ENCODE measurements around the gene ALG12. TPM values are rescaled to one million over a fixed set of nuclear protein-coding genes. Genes with fewer than 3 reads are reported as not detected.
"Not testable (repeated sequence)": the region's sequence is repeated elsewhere in the genome, so short reads cannot be mapped to it uniquely, and the experiment has no call there.

The ALG12 gene
- total RNA-seq, 2 experiments from 2014 or later, result 7.4 to 9.6 TPM

DNA sequence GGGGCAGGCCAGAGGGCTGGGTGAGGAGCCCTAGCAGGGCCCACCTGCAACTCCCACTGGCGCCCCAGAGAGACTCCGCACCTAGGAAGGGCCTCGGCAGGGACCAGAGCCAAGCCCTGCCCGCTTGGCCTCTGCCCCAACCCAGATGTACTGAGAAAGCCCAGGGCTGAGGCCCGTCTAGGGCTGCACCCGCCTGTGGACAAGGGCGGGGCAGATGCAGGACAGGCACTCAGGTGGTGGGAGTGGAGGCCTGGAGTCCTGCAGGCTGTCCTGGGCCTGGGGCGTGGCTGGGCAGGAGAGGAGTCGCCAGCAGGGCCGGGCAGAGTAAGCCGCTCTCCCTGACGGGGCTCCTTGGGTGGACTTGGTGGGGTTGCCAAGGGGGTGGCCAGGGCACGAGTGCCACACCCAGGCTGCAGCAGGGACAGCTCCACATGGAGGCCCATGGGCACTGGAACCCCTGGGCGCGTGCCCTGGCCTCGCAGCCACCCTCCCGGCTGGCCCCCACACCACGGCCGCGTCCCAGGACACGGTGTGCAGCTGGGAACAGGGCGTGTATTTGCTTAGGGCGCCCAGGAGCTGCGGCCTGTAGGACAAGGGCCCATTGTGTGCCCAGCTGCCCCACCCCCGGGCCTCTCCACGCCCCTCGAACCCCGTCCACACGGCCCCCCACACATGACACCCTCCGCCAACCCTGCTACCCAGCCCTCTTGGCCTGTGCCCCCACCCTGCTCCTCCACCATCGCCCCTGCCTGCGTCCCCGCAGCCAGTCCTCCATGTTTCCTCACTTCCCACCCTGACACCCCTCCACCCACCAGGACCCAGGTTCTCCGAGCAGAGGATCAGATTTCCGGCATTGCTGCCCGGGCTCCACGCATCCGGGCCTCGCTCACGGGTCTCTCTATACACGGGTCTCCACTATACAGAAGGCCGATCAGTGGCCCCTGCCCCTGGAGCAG is 31.0 kb upstream of the ALG12 start:
- H3K4me3 Mint-ChIP-seq, result no peak overlapping the region
- intact Hi-C loops (cut with micrococcal nuclease), result no loop called here
- CTCF ChIA-PET, result no interaction called here
- H3K9me3 Mint-ChIP-seq, result no peaks in the 10 kb centered on the region
- no peak for DNase-seq
- peaks cover 6% of the 10 kb centered on the region for H3K4me1 Mint-ChIP-seq (ENCODE audit: low read depth)
- H3K36me3 Mint-ChIP-seq (ENCODE audit: low read depth), result no peaks in the 10 kb centered on the region
- H3K27me3 Mint-ChIP-seq (ENCODE audit: low read depth), result no peaks in the 10 kb centered on the region
- H3K27ac Mint-ChIP-seq, result no peak overlapping the region

- Mint-ChIP-seq H3K27ac (no peak overlapping the region), H3K4me3 (no peak overlapping the region), H3K4me1 (ENCODE audit: low read depth) (peaks cover 6% of the 10 kb centered on the region), H3K36me3 (ENCODE audit: low read depth) (no peaks in the 10 kb centered on the region), H3K9me3 (no peaks in the 10 kb centered on the region), H3K27me3 (ENCODE audit: low read depth) (no peaks in the 10 kb centered on the region)
- DNase-seq, result no peak
- intact Hi-C loops (cut with micrococcal nuclease), result no loop called here
- CTCF ChIA-PET, result no interaction called here
Observed at GRCh38 chr22:49948116-49948957, 30.1 kb upstream of the ALG12 start.

GRCh38 chr22:49947296-49947622 is 29.0 kb upstream of the ALG12 start:
- Mint-ChIP-seq H3K9me3 (no peaks in the 10 kb centered on the region), H3K4me3 (no peak overlapping the region), H3K27ac (no peak overlapping the region), H3K27me3 (ENCODE audit: low read depth) (no peaks in the 10 kb centered on the region), H3K36me3 (ENCODE audit: low read depth) (no peaks in the 10 kb centered on the region), H3K4me1 (ENCODE audit: low read depth) (peaks cover 6% of the 10 kb centered on the region)
- CTCF ChIA-PET, result no interaction called here
- intact Hi-C loops (cut with micrococcal nuclease), result no loop called here
- no peak for DNase-seq

GRCh38 chr22:49946612-49947295 is 28.5 kb upstream of the ALG12 start:
- peak overlapping the region; percentile 91 for H3K27ac Mint-ChIP-seq
- H3K4me1 Mint-ChIP-seq (ENCODE audit: low read depth), result peaks cover 6% of the 10 kb centered on the region
- DNase-seq, result no peak
- CTCF ChIA-PET, result interaction anchor here (1.2 kb wide), 1 partner anchor 13 kb away, joined by 4 read pairs; no protein-coding TSS in a partner anchor
- intact Hi-C loops (cut with micrococcal nuclease), result no loop called here
- H3K4me3 Mint-ChIP-seq, result no peak overlapping the region
- H3K36me3 Mint-ChIP-seq (ENCODE audit: low read depth), result no peaks in the 10 kb centered on the region
- H3K27me3 Mint-ChIP-seq (ENCODE audit: low read depth), result no peaks in the 10 kb centered on the region
- H3K9me3 Mint-ChIP-seq, result no peaks in the 10 kb centered on the region

DNA sequence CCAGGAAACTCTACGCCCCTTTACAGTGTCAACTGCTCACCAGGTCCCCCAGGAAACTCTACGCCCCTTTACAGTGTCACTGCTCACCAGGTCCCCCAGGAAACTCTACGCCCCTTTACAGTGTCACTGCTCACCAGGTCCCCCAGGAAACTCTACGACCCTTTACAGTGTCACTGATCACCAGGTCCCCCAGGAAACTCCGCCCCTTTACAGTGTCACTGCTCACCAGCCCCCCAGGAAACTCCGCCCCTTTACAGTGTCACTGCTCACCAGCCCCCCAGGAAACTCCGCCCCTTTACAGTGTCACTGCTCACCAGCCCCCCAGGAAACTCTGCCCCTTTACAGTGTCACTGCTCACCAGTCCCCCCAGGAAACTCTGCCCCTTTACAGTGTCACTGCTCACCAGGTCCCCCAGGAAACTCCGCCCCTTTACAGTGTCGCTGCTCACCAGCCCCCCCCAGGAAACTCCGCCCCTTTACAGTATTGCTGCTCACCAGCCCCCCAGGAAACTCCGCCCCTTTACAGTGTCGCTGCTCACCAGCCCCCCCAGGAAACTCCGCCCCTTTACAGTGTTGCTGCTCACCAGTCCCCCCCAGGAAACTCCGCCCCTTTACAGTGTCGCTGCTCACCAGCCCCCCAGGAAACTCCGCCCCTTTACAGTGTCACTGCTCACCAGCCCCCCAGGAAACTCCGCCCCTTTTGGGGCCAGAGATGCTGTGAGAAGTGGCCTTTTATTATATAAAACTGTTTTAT is 27.0 kb upstream of the ALG12 start:
- H3K27me3 Mint-ChIP-seq (ENCODE audit: low read depth); H3K36me3 Mint-ChIP-seq (ENCODE audit: low read depth); H3K9me3 Mint-ChIP-seq; H3K4me1 Mint-ChIP-seq (ENCODE audit: low read depth); CTCF ChIA-PET: not testable (repeated sequence)
- Mint-ChIP-seq H3K4me3 (peak overlapping the region; percentile 60), H3K27ac (peak overlapping the region; percentile 91)
- intact Hi-C loops (cut with micrococcal nuclease), result loop anchor here (1.0 kb wide), 1 partner anchor 15 kb away; the partner anchor contains the start of gene PIM3
- peak; percentile 64 for DNase-seq

- CTCF ChIA-PET, result no interaction called here
- no peaks in the 10 kb centered on the region for H3K27me3 Mint-ChIP-seq (ENCODE audit: low read depth)
- peak overlapping the region; percentile 66 for H3K27ac Mint-ChIP-seq
- peak overlapping the region; percentile 60 for H3K4me3 Mint-ChIP-seq
- intact Hi-C loops (cut with micrococcal nuclease), result no loop called here
- DNase-seq, result no peak
- peaks cover 9% of the 10 kb centered on the region for H3K4me1 Mint-ChIP-seq (ENCODE audit: low read depth)
- no peaks in the 10 kb centered on the region for H3K9me3 Mint-ChIP-seq
- no peaks in the 10 kb centered on the region for H3K36me3 Mint-ChIP-seq (ENCODE audit: low read depth)
Observed at GRCh38 chr22:49944399-49944891, 26.2 kb upstream of the ALG12 start.

DNA sequence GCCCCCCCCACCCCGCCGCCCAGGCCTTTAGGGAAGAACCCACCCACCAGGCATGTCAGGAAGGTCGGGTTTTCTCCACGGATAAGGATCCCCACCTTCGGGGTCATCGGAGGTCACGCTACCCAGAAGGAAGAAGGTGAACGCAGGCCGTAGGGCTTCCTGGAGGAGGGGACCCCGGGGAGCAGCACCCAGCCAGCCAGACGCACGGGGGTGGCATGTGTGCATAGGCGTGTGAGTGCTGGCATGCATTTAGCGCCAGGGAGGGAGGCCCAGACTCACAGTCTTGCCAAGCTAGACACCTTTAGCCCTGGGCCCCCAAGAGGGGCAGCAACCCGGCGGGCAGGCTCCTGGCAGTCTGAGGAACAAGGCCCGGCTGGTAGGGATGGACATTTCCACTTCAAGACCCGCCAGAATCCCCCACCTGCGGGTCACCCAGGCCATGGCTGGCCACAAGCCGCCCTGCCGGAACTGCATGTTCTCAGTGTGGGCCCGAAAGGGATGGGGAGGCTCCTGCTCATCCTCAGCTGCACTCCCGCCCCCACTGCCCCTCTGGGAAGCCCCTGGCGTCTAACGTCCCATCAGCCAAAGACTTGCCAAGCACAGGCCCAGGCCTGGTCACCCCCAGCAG is 25.6 kb upstream of the ALG12 start:
- CTCF ChIA-PET, result no interaction called here
- no peaks in the 10 kb centered on the region for H3K9me3 Mint-ChIP-seq
- H3K27me3 Mint-ChIP-seq (ENCODE audit: low read depth), result no peaks in the 10 kb centered on the region
- no peak for DNase-seq
- no peaks in the 10 kb centered on the region for H3K36me3 Mint-ChIP-seq (ENCODE audit: low read depth)
- peak overlapping the region; percentile 69 for H3K27ac Mint-ChIP-seq
- H3K4me1 Mint-ChIP-seq (ENCODE audit: low read depth), result peaks cover 9% of the 10 kb centered on the region
- H3K4me3 Mint-ChIP-seq, result peak overlapping the region; percentile 60
- intact Hi-C loops (cut with micrococcal nuclease), result no loop called here

DNA sequence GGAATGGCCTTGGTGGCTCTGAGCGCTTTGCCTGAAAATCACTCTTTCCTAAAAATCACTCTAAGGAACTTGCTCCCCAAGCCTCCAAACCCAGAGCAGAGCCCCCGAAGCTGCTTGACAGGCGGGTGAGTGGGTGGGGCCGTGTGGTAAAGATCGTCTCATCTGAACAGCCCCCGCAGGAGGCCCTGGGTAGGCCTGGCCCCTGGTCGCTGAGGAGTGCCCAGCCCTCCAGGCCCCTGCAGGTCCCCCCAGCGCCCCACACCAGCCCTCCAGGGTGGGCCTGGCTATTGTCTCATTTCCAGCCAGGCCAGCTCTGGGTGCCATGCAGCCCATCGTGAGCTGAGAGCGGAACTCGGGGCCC is 25.1 kb upstream of the ALG12 start:
- CTCF ChIA-PET, result no interaction called here
- no peaks in the 10 kb centered on the region for H3K27me3 Mint-ChIP-seq (ENCODE audit: low read depth)
- no peaks in the 10 kb centered on the region for H3K36me3 Mint-ChIP-seq (ENCODE audit: low read depth)
- H3K9me3 Mint-ChIP-seq, result no peaks in the 10 kb centered on the region
- intact Hi-C loops (cut with micrococcal nuclease), result no loop called here
- peaks cover 9% of the 10 kb centered on the region for H3K4me1 Mint-ChIP-seq (ENCODE audit: low read depth)
- DNase-seq, result no peak
- no peak overlapping the region for H3K27ac Mint-ChIP-seq
- peak overlapping the region; percentile 60 for H3K4me3 Mint-ChIP-seq

DNA sequence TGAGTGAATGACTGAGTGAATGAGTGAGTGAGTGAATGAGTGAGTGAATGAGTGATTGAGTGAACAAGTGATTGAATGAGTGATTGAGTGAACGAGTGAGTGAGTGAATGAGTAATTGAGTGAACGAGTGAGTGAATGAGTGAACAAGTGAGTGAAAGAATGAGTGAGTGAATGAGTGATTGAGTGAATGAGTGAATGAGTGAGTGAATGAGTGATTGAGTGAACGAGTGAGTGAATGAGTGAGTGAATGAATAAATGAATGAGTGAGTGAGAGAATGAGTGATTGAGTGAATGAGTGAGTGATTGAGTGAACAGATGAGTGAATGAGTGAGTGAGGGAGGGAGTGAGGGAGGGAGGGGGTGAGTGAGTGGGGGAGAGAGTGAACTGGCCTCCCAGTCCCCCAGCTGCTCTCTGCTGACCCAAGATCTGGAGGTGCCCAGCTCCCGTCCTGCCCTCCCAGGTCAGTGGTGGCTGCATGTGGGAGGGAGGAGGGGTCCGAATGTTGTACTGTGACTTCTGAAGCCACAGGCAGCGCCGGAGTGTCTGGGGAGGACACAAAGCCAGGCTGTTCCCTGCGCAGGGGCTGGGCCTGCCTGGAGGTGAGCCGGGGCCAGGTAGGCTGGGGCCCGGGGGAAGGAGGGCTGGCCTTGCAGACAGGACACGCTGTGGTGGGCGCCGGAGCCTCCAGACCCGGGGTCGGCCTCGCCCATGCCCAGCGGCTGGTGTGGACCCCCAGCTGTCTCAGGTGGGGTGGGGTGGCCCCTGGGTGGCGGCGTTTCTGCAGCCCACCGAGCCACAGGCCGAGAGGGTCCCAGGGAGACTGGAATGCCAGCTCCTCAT is 24.5 kb upstream of the ALG12 start:
- H3K27ac Mint-ChIP-seq, result no peak overlapping the region
- H3K9me3 Mint-ChIP-seq, result no peaks in the 10 kb centered on the region
- H3K36me3 Mint-ChIP-seq (ENCODE audit: low read depth), result no peaks in the 10 kb centered on the region
- CTCF ChIA-PET, result no interaction called here
- intact Hi-C loops (cut with micrococcal nuclease), result no loop called here
- DNase-seq, result peak; percentile 20
- H3K4me1 Mint-ChIP-seq (ENCODE audit: low read depth), result peaks cover 11% of the 10 kb centered on the region
- no peaks in the 10 kb centered on the region for H3K27me3 Mint-ChIP-seq (ENCODE audit: low read depth)
- H3K4me3 Mint-ChIP-seq, result no peak overlapping the region

DNA sequence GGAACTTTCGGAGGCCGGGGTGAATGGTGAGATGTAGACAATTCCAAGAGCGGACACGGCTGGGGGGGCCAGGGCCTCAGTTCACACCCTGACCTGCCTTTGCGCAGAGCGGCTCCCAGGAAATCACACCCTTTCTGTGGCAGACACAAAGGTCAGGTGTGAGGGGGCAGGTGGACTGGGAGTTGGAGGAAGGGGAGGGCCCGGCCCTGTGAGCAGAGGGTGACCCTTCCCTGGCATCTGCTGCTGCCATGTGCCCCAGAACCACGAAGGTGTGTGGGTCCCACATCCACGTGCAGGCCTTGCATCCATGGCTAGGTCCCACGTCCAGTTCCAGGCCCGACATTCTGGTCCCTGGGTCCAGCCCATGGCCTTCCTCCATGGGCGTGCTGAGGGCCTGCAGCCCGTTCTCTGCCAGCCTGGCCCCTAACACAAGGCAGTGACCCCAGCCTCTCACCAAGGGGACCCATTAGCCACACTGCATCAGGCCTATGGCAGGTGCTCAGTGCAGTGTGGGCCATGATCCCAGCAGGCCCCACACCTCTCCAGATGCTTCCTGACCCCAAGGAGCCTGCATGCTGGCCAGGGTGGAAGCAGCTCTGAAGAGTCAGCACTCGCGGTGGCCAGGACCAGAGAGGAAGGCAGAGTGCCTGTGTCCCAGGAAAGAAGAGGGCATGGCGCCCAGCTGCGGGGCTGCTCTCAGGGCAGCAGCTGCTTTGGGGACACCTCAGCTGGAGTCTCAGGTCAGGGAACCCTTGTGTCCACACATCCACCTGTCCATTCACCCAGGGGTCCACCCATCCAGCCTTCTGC is 23.5 kb upstream of the ALG12 start:
- Mint-ChIP-seq H3K4me1 (ENCODE audit: low read depth) (peaks cover 15% of the 10 kb centered on the region), H3K27ac (no peak overlapping the region), H3K9me3 (no peaks in the 10 kb centered on the region), H3K27me3 (ENCODE audit: low read depth) (no peaks in the 10 kb centered on the region), H3K4me3 (no peak overlapping the region), H3K36me3 (ENCODE audit: low read depth) (no peaks in the 10 kb centered on the region)
- CTCF ChIA-PET, result no interaction called here
- intact Hi-C loops (cut with micrococcal nuclease), result no loop called here
- no peak for DNase-seq
